ENCODE measurements around the gene CHID1.

The CHID1 gene

GRCh38 chr11:899724-900123 lies 10.9 kb downstream of the CHID1 start:
- no peak overlapping the region for H3K27ac ChIP-seq
- TF ChIP-seq, protein P1, sequence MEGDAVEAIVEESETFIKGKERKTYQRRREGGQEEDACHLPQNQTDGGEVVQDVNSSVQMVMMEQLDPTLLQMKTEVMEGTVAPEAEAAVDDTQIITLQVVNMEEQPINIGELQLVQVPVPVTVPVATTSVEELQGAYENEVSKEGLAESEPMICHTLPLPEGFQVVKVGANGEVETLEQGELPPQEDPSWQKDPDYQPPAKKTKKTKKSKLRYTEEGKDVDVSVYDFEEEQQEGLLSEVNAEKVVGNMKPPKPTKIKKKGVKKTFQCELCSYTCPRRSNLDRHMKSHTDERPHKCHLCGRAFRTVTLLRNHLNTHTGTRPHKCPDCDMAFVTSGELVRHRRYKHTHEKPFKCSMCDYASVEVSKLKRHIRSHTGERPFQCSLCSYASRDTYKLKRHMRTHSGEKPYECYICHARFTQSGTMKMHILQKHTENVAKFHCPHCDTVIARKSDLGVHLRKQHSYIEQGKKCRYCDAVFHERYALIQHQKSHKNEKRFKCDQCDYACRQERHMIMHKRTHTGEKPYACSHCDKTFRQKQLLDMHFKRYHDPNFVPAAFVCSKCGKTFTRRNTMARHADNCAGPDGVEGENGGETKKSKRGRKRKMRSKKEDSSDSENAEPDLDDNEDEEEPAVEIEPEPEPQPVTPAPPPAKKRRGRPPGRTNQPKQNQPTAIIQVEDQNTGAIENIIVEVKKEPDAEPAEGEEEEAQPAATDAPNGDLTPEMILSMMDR (conservative IDR thresholded peaks at IDR 0.05) = no peak

DNA sequence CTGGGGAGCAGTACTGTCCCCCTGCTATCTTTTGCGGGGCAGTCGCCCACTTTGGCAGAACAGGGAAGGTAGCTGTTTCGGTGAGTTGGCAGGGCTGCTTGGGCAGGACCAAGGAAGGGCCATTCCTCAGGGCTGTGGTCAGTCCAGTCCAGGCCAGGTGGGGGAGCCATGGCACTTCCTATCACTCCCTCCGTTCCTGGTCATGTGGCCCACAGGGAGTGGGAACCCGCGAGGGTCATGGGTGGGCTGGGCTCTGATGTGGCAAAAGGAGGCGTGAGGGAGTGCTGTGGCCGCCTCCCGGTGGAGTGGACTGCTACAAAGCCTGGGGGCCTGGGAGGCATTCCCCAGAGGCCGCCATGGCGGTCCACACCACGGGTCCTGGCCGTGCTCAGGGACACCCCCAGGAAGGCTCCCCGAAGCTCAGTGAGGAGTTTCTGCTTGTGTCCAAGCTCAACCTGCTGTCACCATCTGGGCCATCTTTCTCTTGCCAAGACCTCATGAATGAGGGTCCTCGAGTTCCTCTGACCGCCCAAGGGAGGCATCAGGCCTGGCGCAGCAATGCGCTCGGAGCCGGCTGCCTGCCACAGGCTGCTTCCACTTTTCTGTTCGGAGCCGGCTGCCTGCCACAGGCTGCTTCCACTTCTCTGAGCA lies 11.9 kb downstream of the CHID1 start:
- TF ChIP-seq, protein P1 (conservative IDR thresholded peaks at IDR 0.05) = peak; percentile 14; the same call in 1 of the 2 replicates
- no peak overlapping the region for H3K27ac ChIP-seq

GRCh38 chr11:898143-898511 lies 12.5 kb downstream of the CHID1 start:
- TF ChIP-seq, protein P1 (conservative IDR thresholded peaks at IDR 0.05) = peak; percentile 55

GRCh38 chr11:897253-898142 lies 13.1 kb downstream of the CHID1 start:
- no peak overlapping the region for H3K27ac ChIP-seq
- TF ChIP-seq, protein P1 (conservative IDR thresholded peaks at IDR 0.05) = no peak

More at GRCh38 chr11:898143-898511, 12.5 kb downstream of the CHID1 start:
- H3K27ac ChIP-seq = no peak overlapping the region

- no peak overlapping the region for H3K27ac ChIP-seq
- TF ChIP-seq, protein P1 (conservative IDR thresholded peaks at IDR 0.05) = no peak
Measured at GRCh38 chr11:895331-896110, 15.1 kb downstream of the CHID1 start.

GRCh38 chr11:894575-895201 lies 15.9 kb downstream of the CHID1 start:
- H3K27ac ChIP-seq = no peak overlapping the region
- TF ChIP-seq, protein P1 (conservative IDR thresholded peaks at IDR 0.05) = peak; percentile 10; the same call in 1 of the 2 replicates

Data from VCaP (cell line).